Coronary artery (tissue), 2 donors: ENCODE data around the gene ACIN1.

Experiments used
- DNase-seq: peaks from one replicate; pipeline ENCODE4 v3.0.0-alpha.2; 2017; ENCODE audit warnings: low spot score
- H3K27ac ChIP-seq, 2 donors: fragments of 200-600 bp; sonication (generic); one replicate each; pipeline ENCODE4 v1.5.1; 2016 to 2019
- H3K4me3 ChIP-seq: fragments of 200-600 bp; sonication (generic); 2 replicates; pipeline ENCODE4 v1.5.1; 2016; ENCODE audit warnings: mild to moderate bottlenecking, moderate library complexity
- CTCF ChIP-seq: fragments of 200-600 bp; sonication (generic); IDR thresholded peaks from one replicate; pipeline ENCODE4 v1.5.1; 2019; ENCODE audit warnings: antibody characterized with exemption

Gene ACIN1

GRCh38 chr14:23137813-23138535, 43.0 kb upstream of the ACIN1 start:
- TF ChIP-seq CTCF, result no peak
- DNase-seq, result no peak
- Histone ChIP-seq H3K27ac (no peak overlapping the region), H3K4me3 (no peak overlapping the region)

GRCh38 chr14:23137192-23137812, 42.4 kb upstream of the ACIN1 start:
- Histone ChIP-seq H3K4me3 (no peak overlapping the region), H3K27ac (no peak overlapping the region)
- no peak for DNase-seq
- TF ChIP-seq CTCF, result no peak

GRCh38 chr14:23136566-23137133, 41.7 kb upstream of the ACIN1 start:
- DNase-seq, result no peak
- no peak overlapping the region for H3K27ac ChIP-seq
- no peak overlapping the region for H3K4me3 ChIP-seq
- TF ChIP-seq CTCF, result no peak

GRCh38 chr14:23132970-23133369, 38.0 kb upstream of the ACIN1 start:
- DNase-seq, result no peak
- Histone ChIP-seq H3K4me3 (no peak overlapping the region), H3K27ac (no peak overlapping the region)
- TF ChIP-seq CTCF, result no peak

- no peak overlapping the region for H3K4me3 ChIP-seq
- DNase-seq, result no peak
- no peak for TF ChIP-seq CTCF
- no peak overlapping the region for H3K27ac ChIP-seq
Measured at GRCh38 chr14:23131482-23131881, 36.5 kb upstream of the ACIN1 start.

GRCh38 chr14:23130871-23131270, 35.9 kb upstream of the ACIN1 start:
- no peak for DNase-seq
- no peak for TF ChIP-seq CTCF
- no peak overlapping the region for H3K4me3 ChIP-seq
- no peak overlapping the region for H3K27ac ChIP-seq
